GM21526 (cell line): Measurements from ENCODE around the gene ZNF641.

Experiments
- ATAC-seq: cut with Tn5 transposase; IDR thresholded peaks from one replicate; pipeline ENCODE4 v1.9.1; 2021; ENCODE audit warnings: moderate library complexity; ENCODE audit not compliant: unreplicated experiment, low FRiP score

ZNF641 gene

DNA sequence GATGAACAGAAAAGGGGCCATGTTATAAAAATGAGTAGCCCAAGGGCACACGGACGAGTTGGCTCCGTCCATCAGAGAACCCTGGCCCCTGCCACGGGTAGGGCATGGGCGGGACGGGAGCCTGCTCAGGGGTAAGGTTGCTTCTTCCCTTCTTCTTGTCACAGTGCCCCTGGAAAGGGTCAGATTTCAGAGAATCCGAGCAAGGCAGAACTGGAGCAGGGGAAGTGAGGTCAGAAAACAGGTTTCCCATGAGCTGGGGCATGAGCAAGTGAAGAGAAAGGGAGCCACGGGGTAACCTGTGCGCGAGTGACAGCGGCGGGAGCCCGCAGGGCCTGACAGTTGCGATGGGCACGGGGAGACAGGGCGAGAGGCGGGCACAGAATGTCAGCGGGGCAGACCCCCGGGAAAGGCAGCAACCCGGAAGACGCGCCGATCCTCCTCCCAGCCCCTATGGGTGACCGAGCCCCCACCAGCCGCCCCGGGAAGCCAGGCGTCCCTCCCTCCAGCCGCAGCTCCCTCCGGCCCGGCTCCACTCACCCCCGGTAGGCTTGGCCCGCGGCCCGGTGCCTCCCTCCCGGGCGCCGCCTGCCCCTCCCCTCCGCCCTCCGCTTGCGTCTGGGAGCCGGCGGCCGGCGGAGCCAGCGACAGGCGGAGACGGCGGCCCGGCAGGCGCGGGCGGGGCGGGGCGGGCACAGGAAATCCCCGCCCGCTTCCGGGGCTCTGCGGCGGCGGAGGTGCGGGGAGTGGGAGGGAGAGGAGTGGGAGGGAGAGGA, at the start of gene ZNF641:
ZNF641 (minus strand) TSS at position 671 of the 773 bp plus-strand sequence. CDS start 2,829 bp downstream, outside the sequence.
- ATAC-seq: peak; percentile 72

DNA sequence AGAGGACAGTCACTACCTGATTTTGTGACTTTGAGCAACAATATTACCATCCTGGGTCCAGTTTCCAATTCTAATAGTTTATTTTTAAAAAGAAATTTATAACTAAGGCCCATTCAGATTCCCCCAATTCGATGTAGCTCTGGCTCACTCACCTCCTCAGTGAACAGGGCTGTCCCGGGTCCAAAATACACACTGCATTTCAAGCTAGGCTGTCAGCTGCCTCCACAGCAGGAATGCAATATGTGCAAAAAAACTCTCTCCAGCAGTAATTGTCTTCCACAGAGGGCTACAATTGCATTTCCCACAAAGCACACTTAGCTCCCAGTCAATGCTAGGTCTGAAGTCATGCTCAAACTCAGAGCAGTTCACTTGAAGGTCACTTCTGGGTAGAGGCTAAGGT, 39.3 kb upstream of the ZNF641 start:
- no peak for ATAC-seq

DNA sequence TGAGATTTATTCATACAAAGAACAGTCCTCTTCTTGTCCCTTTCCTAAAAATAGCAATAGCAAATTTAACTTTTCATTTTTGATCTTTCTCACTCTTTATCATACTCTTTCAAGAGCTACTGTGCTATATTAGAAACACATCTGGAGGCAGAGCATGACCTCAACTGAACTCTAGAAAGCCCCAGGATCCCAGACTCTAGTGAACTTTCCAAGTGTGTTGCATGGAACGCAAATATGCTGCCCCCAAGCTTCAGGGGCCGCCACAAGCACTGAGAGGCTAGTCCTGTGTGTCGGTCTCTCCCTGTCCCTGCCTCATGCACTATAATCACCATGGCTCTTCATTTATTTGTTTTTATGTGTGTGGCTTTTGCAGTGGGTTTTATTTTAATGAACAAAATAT, 38.7 kb upstream of the ZNF641 start:
- ATAC-seq: no peak

DNA sequence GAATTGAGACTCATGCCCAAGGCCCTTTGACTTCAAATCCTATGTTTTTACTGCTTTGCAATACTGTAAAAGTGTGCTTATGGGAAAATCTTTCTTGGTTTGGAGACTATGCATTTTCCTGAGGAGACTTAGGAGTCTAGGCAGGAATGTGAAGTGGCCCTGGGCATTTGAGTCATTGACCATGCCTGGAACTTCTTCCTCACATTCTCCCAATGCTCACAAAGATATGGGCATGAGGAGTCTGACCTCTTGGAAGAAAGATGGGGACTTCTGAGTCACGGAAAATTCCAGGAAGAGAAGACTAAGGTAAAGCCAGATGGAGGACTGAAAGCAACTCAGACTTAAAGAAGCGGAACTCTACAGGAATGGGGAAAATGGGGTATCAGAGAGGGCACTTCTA, 38.2 kb upstream of the ZNF641 start:
- ATAC-seq: no peak

DNA sequence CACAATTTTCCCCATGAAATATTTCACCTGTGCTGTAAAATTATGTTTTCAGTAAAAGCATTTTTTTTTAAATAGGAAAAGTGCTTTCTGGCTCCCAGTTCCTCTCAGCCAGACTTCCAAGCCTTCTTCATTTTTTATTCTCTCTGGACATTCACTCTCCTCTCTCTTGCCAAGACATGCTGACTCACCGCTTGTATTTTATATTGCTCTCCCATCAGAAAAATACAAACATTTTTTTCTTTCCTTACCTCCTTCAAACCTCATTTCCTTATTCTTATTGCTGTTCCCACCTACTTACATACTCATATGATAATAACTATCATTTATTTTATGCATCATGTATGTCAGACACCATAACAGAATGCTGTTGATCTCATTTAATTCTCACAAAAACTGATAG, 37.7 kb upstream of the ZNF641 start:
- ATAC-seq: no peak

DNA sequence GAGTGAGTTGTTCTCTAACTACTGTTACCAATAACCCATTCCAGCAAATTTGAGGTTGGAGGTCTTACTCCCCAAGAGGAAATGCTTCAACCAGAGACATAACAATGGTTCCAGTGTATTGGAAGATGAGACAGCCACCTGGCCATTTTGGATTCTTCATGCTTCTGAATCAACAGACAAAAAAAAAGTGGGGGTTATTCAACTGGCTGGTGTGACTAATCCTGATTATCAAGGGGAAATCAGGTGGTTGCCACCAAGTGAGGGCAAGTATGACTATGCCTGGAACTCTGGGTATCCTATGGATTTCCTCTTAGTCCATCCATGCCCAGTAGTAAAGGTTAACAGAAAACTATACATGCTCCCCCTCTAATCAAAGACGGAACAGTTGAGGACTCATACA, 29.9 kb upstream of the ZNF641 start:
- no peak for ATAC-seq

DNA sequence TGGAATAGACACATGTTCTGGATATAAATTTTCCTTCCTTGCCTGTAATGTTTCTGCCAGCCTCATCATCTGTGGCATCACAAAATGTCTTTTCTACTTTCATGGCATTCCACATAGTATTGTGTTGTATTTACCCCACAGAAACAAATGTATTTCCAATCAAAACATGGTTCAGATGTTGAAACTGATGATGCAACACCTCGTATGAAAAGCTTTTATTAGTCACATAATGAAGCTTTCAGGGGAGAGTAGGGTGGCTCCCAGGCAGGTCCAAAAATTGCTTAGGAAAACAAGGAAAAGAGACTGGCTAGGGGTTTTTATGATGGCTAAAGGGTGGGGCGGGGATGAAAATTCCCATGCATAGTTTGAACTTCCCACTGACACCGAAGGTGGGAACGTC, 29.1 kb upstream of the ZNF641 start:
- no peak for ATAC-seq

DNA sequence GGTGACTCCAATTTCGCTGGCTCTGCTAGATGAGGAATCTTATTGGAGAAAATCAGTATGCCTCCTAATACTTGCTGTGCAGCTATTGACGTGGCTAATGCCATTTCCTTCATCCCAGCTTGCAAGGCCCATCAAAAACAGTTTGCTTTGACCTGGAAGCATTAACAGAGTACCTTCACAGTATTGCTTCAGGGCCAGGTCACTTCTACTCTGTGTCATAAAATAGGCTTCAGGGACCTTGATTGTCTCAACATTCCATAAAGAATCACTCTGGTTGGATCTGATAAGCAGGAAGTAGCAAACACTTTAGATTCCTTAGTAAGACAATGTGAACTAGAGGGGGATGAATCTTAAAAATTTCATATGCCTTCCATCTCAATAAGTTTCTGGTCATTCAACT, 26.9 kb upstream of the ZNF641 start:
- no peak for ATAC-seq

DNA sequence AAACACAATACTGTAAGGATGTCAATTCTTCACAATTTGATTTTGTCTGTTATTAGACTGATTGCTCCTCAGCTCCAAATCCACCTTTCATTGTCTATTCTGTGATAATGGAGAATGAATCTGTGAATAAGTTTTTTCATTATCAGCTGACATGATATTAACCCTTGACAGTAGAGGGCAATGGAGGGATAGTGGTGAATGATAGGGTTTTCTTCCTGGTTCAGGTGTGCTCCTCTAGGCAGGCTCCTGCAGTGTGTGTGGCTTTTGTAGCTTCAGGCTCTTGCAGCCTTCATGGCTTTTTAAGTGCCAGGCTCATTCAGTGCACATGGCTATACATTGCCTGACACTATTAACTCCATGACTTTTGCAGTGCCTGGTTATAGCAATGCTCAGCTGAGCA, 23.4 kb upstream of the ZNF641 start:
- ATAC-seq: no peak

DNA sequence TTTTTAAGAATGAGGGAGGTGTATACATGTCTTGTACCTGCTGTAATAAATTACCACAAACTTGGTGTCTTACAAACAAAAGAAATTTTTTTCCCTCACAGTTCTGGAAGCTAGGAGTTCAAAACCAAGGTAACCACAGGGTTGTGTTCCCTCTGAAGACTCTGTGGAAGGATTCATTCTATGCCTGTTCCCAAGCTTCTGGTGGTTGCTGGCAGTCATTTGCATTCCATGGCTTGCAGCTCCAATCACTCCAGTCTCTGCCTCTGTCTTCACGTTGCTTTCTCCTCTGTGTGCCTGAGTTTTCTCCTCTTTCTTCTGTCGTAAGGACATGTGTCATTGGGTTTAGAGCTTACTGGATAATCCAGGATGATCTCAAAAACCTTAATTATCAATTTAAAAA, 15.4 kb upstream of the ZNF641 start:
- ATAC-seq: no peak

DNA sequence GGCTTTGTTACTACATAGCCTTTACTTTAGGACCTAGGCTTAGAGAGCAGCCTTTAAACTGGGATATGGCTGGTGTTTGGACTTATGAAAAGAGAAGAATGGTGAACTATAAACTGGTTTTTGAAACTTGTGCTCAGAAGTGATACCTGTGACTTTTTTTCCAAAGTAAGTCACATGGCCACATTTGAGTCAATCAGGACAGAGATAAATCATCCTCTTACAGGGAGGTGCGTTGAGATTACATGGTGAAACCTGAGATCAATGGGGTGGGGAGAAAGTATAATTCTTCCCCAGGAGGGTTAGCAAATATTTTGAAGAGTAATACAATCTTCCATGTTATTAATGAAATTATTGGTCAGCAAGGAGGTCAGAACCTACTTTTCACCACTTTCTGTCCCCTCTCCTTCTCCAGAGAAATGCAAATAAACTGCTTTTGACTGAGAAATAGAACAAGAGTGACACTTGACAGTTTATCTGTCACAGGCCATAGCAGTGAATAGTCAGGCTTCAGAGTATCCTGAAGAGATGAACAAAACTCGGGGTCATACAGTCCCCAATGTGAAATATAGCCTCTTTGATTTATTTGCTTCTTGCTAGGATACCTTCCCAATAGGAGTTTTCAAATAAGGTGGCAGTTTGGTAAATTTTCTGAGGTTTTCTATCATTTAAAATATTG, 11.1 kb upstream of the ZNF641 start:
- ATAC-seq: no peak

DNA sequence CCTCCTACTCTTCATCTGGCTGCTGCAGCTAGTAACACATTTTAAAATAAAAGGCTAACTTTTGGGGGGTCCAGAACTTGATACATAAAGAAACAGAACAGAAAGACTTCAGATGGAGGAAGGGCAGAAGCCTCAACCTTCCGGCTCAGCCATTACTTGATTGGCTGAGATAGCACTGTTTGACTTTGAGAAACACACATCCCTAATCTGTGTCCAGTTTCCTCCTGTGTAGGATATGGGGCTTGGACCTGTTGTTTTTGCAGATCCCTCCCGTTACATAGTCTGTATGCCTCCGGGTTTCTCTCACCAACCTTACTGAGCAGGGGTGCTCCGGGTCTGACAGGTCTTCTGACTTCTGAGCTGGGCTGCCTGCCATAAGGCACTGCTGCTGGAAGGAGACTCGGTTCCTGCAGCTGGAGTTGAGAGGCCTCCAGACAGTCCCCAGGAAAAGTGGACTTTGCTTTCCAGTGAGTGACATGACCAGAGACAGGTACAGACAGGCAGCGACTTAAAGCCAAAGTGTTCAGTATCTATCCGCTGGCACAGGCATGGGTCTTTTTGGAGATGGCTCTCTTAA, 8.3 kb upstream of the ZNF641 start:
- no peak for ATAC-seq

DNA sequence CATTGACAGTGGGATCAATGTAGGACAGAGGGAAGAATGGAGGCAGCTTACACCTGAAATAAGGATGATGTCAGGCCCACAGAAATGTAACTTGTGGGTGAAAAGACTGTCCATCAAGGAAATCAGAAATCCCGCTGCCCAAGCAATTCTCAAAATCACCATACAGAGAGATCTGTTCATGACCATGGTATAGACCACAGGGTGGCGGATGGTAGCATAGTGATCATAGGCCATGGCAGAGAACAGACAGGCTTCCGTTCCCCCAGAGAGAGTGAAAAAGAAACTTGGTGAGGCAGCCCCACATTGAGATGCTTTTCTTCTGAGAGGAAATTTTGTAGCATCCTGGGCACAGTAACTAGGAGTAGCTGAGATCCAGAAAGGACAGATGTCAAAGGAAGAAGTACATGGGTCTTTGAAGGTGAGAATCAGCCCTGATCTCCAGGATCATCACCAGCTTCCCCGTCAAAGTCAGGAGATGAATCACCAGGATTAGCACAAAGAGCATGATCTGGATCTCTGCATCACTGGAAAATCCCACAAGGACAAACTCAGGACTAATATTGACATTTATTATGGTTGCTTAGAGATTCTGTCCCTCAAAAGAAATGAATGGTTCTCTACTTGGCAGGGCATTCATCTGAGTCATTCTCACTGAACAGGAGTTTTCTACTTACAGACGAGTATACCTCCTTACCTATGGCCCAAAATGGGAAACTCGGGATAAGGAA, 5.5 kb upstream of the ZNF641 start:
- ATAC-seq: no peak

DNA sequence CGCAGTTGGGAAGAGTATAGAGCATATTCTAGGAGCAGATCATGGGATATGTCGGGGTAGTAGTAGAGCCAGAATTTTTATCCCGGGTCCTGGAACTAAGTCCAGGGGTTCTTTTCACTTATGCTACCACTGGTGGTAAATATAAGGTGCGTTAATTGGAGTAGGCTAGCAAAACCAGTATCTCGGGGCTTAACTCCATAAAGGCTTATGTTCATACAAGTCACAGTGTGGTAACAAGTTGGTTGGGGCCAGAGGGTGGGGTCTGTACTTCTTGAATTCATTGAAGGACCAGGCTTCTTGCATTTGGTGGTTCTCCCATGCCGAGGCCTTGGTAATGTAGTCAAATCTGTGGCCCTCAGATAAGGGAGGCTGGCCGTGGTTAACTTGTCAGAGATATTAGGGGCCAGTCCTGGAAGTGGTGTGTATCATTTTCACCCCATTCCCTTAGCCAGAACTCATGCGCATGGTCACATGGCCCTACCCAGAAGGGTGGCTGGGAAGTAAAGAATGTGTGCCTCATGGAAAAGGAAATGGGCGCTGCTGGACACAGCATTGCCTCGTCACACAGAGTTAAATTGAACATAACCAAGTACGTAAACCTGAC, 1.5 kb upstream of the ZNF641 start:
- no peak for ATAC-seq

DNA sequence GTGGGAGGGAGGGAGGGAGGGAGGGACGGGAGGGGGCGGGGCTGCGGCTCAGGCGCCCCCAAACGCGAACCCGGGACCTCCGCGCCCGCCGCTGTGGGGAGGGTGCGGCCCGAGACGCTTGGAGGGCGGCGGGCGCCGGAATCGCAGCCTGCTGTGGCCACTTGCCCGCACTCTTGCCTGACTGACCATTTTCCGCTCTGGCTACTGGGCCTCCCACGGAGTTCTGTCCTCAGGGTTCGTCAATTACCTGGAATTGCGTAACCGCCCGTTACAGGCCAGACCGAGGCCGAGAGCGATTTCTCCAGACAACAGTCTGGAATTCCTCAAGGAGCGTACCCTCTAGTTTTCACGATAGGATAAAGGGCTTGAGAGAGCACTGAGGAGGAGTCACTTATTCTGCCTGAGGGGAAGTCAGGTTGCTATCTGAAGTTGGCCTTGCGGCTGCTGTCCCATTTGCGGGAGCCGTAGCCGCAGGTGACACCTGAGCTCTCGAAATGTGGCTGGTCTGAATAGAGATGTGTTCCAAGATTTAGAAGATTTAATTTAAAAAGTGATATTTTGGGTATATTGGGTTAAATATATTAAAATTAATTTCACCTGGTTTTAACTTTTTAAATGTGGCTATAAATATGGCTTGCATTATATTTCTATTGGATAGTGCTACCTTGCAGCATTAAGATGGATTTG, 446 bp upstream of the ZNF641 start:
- ATAC-seq: peak; percentile 42

DNA sequence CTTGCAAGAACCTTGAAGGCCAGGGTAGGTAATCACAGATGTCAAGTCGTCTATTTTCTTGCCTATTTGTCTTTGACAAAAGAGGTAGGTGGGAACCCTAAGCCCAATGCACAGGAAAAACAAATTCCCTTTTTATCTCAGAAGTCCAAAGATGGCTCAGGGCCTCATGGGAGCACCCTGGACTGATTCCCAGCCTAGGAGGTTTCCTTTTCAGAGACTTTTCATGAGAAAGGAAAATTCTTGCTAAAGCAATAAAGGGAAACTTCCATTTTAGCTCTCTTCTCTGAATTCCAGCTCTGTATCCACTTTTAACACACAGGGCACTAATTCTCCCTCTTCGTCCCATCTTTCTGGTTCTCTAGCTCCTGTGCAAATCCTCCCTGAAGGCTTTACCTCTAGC, 1.2 kb downstream of the ZNF641 start:
- no peak for ATAC-seq

DNA sequence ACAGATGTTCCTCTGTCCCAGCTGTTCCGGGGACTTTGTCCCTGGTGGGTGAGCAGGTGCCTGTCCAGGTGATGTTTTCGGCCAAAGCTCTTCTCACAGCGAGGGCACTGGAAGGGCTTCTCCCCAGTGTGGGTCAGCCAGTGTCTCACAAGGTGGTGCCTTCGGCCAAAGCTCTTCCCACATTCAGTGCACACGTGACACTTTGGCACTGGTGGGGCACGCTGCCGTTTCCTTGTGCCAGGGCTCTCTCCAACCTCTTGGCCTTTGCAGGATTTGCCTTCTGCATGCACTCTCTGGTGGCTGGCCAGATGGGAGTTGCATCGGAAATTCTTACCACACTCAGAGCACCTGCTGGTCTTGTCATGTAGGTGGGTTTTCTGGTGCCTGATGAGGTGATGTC, 7.7 kb downstream of the ZNF641 start:
- no peak for ATAC-seq

DNA sequence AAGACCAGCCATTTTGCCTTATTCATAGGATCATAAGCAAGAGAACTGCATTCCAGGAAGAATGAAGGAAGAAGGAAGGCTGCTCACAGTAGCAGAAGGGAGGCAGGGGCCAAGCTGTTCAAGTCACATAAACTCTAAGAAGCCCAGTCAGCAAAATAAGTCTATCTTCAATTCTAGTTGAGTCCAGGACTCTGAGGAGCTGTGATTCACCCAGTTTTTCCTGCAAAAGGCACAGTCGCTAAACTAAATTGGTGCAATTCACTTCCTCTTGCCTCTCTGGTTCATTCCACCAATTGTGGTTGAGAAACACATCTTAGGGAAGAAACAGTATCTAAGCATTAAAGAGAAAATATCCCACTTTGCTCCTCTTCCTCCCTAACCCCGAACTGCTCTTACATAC, 9.8 kb downstream of the ZNF641 start:
- ATAC-seq: no peak

DNA sequence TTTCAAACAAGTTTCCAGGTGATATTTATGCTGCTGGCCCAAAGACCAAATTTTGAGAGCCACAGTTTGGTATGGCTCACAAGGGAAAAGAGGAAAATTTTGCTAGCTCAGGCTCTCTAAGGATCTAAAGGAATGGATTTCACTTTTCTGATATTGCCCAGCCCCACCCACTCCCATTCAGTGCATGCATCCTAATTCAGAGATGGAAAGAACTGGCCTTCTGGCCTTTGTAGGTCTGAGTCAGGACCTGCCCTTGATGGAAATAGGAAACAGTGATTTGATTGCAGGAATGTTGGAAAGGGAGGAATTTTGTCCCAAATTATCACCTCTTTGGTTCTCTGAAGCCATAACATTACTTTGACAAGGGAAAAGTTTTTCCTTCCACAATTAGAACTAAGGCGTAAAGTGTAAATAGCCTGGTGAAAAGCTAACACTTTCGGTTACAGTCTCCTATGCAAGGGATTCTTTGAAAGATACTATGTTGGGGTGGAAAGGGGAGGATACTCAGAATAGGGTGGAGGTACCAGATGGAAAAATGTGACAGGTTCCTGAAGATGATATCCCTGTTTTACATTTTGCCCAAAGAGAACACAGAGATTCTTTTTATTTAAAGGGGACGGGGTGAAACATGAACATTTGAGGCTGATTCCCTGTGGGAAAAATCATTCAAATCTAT, 11.1 kb downstream of the ZNF641 start:
- ATAC-seq: no peak

DNA sequence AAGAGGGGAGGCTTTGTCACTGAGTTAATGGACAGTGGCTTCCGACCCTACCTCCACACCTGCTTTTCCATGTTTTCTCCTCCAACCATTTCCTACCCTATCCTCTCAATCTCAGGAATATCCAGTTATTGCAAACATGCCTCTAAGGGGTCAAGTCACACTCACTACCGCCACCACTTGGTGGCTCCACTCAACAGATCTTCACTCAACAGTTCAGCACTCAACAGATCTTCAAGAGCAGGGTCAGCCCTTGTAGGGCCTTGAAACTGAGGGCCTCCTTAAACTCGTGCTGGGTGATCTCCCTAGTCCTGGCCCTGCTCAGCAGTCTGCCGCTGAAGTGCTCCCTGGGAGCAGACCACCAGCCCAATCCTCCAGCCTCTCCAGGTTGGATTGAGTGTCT, 14.2 kb downstream of the ZNF641 start:
- ATAC-seq: no peak
